CD8-positive, alpha-beta memory T cell (primary cell): Measurements from ENCODE around the gene MEN1. TPM values are rescaled to one million over a fixed set of nuclear protein-coding genes. Genes with fewer than 3 reads are reported as not detected.

Experiments used
- CTCF ChIA-PET: fragments of 350-600 bp; sonication (Branson Sonifier 250); formaldehyde crosslinking; loops from one replicate; lab custom pipeline; 2021; ENCODE audit warnings: antibody characterized with exemption; lab: Charles Lee
- POLR2A ChIA-PET: fragments of 350-600 bp; sonication (Branson Sonifier 250); formaldehyde crosslinking; loops from one replicate; lab custom pipeline; 2021; ENCODE audit warnings: antibody characterized with exemption; lab: Charles Lee
- DNase-seq, 5 donors: peaks; one replicate each; pipeline versions ENCODE4 v3.0.0 to v3.0.0-alpha.2; 2020 to 2022; ENCODE audit warnings: mixed read lengths in 1 of 5
- H3K27ac ChIP-seq: one replicate; pipeline ENCODE4 v1.7.0; 2013; ENCODE audit warnings: low read depth, mild to moderate bottlenecking, low read length, moderate library complexity
- H3K27me3 ChIP-seq: 2 replicates; pipeline ENCODE4 v1.7.0; 2013; ENCODE audit warnings: low read length, mild to moderate bottlenecking; ENCODE audit not compliant: insufficient read depth, poor library complexity, severe bottlenecking
- H3K36me3 ChIP-seq: 2 replicates; pipeline ENCODE4 v1.7.0; 2013; ENCODE audit warnings: mild to moderate bottlenecking, low read length, moderate library complexity; ENCODE audit not compliant: insufficient read depth
- H3K4me1 ChIP-seq: 2 replicates; pipeline ENCODE4 v1.7.0; 2013; ENCODE audit warnings: mild to moderate bottlenecking, low read length, moderate library complexity; ENCODE audit not compliant: insufficient read depth
- H3K4me3 ChIP-seq: 2 replicates; pipeline ENCODE4 v1.7.0; 2013; ENCODE audit warnings: mild to moderate bottlenecking, low read length
- H3K9me3 ChIP-seq: 2 replicates; pipeline ENCODE4 v1.7.0; 2013; ENCODE audit warnings: mild to moderate bottlenecking, low read length
- H3K27ac Mint-ChIP-seq, 8 donors: one replicate each; pipeline ENCODE4 v1.8.0; 2020 to 2021; ENCODE audit warnings: mixed read lengths in 8 of 8, mild to moderate bottlenecking in 6 of 8, inconsistent platforms in 3 of 8, moderate library complexity in 3 of 8
- H3K27me3 Mint-ChIP-seq, 2 donors: one replicate each; pipeline ENCODE4 v1.8.0; 2020 to 2021; ENCODE audit warnings: mixed read lengths in 2 of 2, mild to moderate bottlenecking in 1 of 2, moderate library complexity in 1 of 2
- H3K36me3 Mint-ChIP-seq, 3 donors: one replicate each; pipeline ENCODE4 v1.8.0; 2020 to 2021; ENCODE audit warnings: mixed read lengths in 3 of 3, inconsistent platforms in 1 of 3, mild to moderate bottlenecking in 1 of 3
- H3K4me1 Mint-ChIP-seq, 3 donors: one replicate each; pipeline ENCODE4 v1.8.0; 2020 to 2021; ENCODE audit warnings: mixed read lengths in 3 of 3, inconsistent platforms in 1 of 3, mild to moderate bottlenecking in 1 of 3
- H3K4me3 Mint-ChIP-seq, 7 donors: one replicate each; pipeline ENCODE4 v1.8.0; 2020 to 2021; ENCODE audit warnings: mixed read lengths in 7 of 7, mild to moderate bottlenecking in 6 of 7, moderate library complexity in 4 of 7, inconsistent platforms in 2 of 7
- H3K9me3 Mint-ChIP-seq, 5 donors: one replicate each; pipeline ENCODE4 v1.8.0; 2020 to 2022; ENCODE audit warnings: mixed read lengths in 5 of 5, mild to moderate bottlenecking in 3 of 5, moderate library complexity in 2 of 5, inconsistent platforms in 1 of 5
- polyA plus RNA-seq: library from polyadenylated mRNA; unstranded; fragments of 300-500 nt; fragmentation: Illumina TruSeq; gene quantifications from one replicate; pipeline ENCODE4 v1.2.3, GENCODE V29; 2021
- total RNA-seq, 2 experiments: library from RNA; stranded (reverse); gene quantifications; one replicate each; pipeline ENCODE4 v1.2.3, GENCODE V29; 2021

The MEN1 gene
- total and polyA plus RNA-seq, 3 experiments from 2014 or later: 45.0 to 47.7 (median 45.8) TPM

GRCh38 chr11:64791781-64792291 is 18.5 kb downstream of the MEN1 start:
- CTCF ChIA-PET: interaction anchor here (1.0 kb wide), 1 partner anchor 50 kb away, joined by 3 read pairs; no protein-coding TSS in a partner anchor
- H3K36me3 ChIP-seq: no peaks in the 10 kb centered on the region
- POLR2A ChIA-PET: interaction anchor here (0.9 to 1.1 kb wide), 3 partner anchors 10 to 47 kb away, joined by 3 to 4 read pairs (median 3); no protein-coding TSS in a partner anchor

DNA sequence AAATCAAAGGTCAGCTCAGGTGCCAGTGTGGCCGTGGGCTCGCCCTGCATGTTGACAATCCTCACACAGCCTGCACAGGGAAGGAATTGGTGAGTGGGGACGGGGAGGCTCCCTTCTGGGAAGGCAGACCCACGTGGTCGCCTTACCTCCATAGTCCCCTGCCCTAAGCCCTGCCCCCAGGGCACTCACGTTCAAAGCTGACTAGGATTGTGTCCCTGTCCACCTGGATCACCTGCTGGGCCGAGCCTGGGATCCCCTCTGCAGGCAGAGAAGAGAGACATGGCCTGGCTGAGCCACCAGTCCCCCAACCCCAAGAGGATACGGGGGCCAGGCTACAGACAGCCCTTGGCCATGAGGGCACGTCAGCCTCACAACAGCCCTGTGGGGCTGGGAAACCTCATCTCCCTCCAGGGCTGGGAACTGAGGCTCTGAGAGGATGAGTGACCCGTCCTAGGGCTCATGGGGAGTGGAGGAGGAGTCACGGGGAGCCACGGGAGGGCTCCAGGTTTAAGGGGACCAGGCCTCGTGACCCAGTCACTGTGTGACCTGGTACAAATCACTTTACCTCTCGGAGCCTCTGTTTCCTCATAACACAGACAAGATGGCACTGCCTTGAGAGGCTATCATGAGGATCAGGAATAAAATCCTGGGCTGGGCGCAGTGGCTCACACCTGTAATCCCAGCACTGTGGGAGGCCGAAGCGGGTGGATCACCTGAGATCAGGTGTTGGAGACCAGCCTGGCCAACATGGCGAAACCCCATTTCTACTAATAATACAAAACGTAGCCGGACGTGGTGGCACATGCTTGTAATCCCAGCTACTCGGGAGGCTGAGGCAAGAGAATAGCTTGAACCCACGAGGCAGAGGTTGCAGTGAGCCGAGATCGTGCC is 19.9 kb downstream of the MEN1 start:
- POLR2A ChIA-PET: no interaction called here
- Mint-ChIP-seq H3K27ac (peak overlapping the region in 1 of 8 donors; percentile 14), H3K4me3 (no peak overlapping the region), H3K9me3 (no peaks in the 10 kb centered on the region), H3K27me3 (peaks cover 0 to 1% of the 10 kb centered on the region in 2 donors), H3K36me3 (peaks cover 0 to 56% (median 8%) of the 10 kb centered on the region in 3 donors), H3K4me1 (peaks cover 11 to 18% (median 11%) of the 10 kb centered on the region in 3 donors)
- Histone ChIP-seq H3K36me3 (no peaks in the 10 kb centered on the region), H3K27me3 (no peaks in the 10 kb centered on the region), H3K4me3 (no peak overlapping the region), H3K27ac (no peak overlapping the region), H3K9me3 (no peaks in the 10 kb centered on the region), H3K4me1 (peaks cover 7% of the 10 kb centered on the region)
- CTCF ChIA-PET: no interaction called here
- DNase-seq: no peak

More at GRCh38 chr11:64791781-64792291, 18.5 kb downstream of the MEN1 start:
- no peaks in the 10 kb centered on the region for H3K9me3 Mint-ChIP-seq
- peaks cover 11 to 26% (median 14%) of the 10 kb centered on the region in 3 donors for H3K4me1 Mint-ChIP-seq
- Histone ChIP-seq H3K4me3 (no peak overlapping the region), H3K9me3 (no peaks in the 10 kb centered on the region), H3K4me1 (peaks cover 7% of the 10 kb centered on the region), H3K27me3 (no peaks in the 10 kb centered on the region), H3K27ac (no peak overlapping the region)
- DNase-seq: no peak
- peaks cover 0 to 68% (median 8%) of the 10 kb centered on the region in 3 donors for H3K36me3 Mint-ChIP-seq
- peaks cover 0 to 1% of the 10 kb centered on the region in 2 donors for H3K27me3 Mint-ChIP-seq
- no peak overlapping the region for H3K27ac Mint-ChIP-seq
- H3K4me3 Mint-ChIP-seq: no peak overlapping the region

DNA sequence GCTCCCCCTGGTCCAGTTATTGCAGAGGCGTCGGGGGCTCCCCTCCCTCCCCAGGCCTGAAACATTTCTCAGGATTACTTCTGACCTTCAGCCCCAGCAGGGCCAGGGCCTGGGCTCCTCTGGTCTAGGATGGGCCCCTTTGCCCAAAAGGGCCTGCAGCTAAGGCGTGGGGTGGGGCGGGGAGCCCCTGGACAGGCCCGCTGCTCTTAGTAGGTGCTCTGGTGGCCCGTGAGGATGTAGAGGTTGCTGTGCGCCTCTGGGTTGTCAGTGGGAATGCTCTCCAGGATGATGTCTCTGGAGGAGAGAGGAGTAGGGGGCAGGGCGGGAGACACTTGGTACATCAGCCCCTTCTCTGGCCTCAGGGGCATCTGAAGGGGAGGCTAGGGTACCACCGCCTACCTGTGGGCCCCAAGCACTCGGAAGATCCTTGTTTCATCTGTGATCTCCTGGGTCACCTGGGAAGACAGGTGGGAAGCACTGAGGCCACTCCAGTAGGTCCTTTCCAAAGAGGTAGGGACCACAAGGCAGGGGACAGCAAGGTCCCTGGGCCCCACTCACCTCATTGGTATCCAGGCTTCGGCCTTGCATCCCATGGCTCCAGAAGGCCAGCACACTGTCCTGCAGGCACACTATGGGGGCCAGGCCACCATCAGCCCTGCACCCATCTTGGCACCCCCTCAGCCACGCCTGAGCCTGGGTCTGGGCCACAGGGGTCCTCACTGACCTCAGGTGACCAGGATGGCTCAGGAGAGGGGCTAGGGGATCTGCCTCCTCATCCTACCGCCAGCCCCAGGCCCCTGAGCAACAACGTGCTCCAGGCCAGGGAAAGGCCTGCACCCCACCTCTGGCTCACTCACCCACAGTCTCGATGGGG is 20.8 kb downstream of the MEN1 start:
- ChIA-PET POLR2A (interaction anchor here (1.4 kb wide), 1 partner anchor 11 kb away, joined by 6 read pairs; the partner anchor contains the start of gene SF1), CTCF (interaction anchor here (1.5 kb wide), 1 partner anchor 104 kb away, joined by 3 read pairs; no protein-coding TSS in a partner anchor)
- Mint-ChIP-seq H3K36me3 (peaks cover 0 to 53% (median 8%) of the 10 kb centered on the region in 3 donors), H3K4me1 (peaks cover 7 to 14% (median 7%) of the 10 kb centered on the region in 3 donors), H3K27ac (peak overlapping the region in 1 of 8 donors; percentile 14), H3K9me3 (no peaks in the 10 kb centered on the region), H3K27me3 (peaks cover 0 to 1% of the 10 kb centered on the region in 2 donors), H3K4me3 (no peak overlapping the region)
- H3K27ac ChIP-seq: no peak overlapping the region
- peaks cover 7% of the 10 kb centered on the region for H3K4me1 ChIP-seq
- H3K36me3 ChIP-seq: no peaks in the 10 kb centered on the region
- no peaks in the 10 kb centered on the region for H3K9me3 ChIP-seq
- H3K4me3 ChIP-seq: no peak overlapping the region
- no peak for DNase-seq
- no peaks in the 10 kb centered on the region for H3K27me3 ChIP-seq

DNA sequence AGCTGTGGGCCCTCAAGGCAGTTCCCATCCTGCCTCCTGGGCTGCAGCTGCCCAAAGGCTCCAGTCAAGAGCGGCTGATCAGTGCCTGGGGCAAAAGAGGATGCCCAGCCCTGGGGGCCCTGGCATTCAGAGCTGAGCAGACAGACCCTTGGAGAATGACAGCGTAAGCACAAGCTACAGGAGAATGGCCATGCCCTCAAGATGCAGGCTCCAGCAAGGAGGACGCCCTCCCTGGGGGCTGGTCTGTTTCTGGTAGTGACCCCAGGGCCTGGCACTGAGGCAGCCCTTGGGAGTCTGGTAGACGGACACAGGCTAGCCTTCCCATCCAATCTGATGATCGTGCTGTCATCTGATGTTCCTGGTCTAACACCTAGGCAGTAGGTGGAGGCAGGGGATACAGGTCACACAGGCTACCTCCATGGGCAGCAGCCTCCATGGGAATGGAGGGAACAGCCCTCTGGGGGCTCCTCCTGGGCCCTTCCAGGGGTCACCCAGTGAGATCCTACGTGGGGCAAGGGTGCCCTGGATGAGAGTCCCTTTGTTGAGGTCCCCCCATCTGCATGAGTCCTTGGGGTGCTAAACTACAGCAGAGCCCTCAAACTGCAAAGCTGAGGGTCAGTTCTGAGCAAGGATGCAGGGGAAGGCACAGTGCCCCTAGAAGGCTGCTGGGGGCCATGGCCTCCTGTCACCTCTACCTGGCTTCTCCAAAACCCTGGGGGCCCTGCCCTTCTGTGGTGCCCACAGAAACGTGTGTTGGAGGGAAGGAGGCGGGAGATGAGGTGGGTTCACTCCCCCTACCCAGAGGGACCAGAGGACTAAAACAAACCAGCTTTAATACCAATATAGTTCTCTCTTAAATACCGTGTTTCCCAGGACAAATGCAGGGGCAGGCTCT is 21.8 kb downstream of the MEN1 start:
- POLR2A ChIA-PET: interaction anchor here (1.4 kb wide), 1 partner anchor 10 kb away, joined by 6 read pairs; the partner anchor contains the start of gene SF1
- peaks cover 0 to 46% (median 8%) of the 10 kb centered on the region in 3 donors for H3K36me3 Mint-ChIP-seq
- CTCF ChIA-PET: interaction anchor here (1.0 to 1.5 kb wide), 4 partner anchors 9 to 105 kb away, joined by 3 to 9 read pairs (median 4); partner anchors contain the start of gene SF1
- Histone ChIP-seq H3K36me3 (no peaks in the 10 kb centered on the region), H3K27me3 (no peaks in the 10 kb centered on the region), H3K4me3 (no peak overlapping the region), H3K27ac (no peak overlapping the region), H3K4me1 (peaks cover 7% of the 10 kb centered on the region), H3K9me3 (no peaks in the 10 kb centered on the region)
- no peak overlapping the region for H3K4me3 Mint-ChIP-seq
- peak overlapping the region in 2 of 8 donors; percentile 39 to 70 for H3K27ac Mint-ChIP-seq
- H3K9me3 Mint-ChIP-seq: no peaks in the 10 kb centered on the region
- no peak for DNase-seq
- H3K27me3 Mint-ChIP-seq: peaks cover 0 to 1% of the 10 kb centered on the region in 2 donors
- H3K4me1 Mint-ChIP-seq: peaks cover 5 to 6% (median 5%) of the 10 kb centered on the region in 3 donors

GRCh38 chr11:64787526-64788320 is 22.6 kb downstream of the MEN1 start:
- no peak overlapping the region for H3K4me3 Mint-ChIP-seq
- H3K9me3 ChIP-seq: no peaks in the 10 kb centered on the region
- ChIA-PET POLR2A (no interaction called here), CTCF (interaction anchor here (0.9 to 1.5 kb wide), 5 partner anchors 9 to 106 kb away, joined by 3 to 9 read pairs (median 4); partner anchors contain the start of gene SF1)
- H3K36me3 ChIP-seq: no peaks in the 10 kb centered on the region
- H3K27me3 ChIP-seq: no peaks in the 10 kb centered on the region
- H3K27ac ChIP-seq: no peak overlapping the region
- peaks cover 0 to 1% of the 10 kb centered on the region in 2 donors for H3K27me3 Mint-ChIP-seq
- H3K4me3 ChIP-seq: no peak overlapping the region
- peak overlapping the region in 5 of 8 donors; percentile 36 to 75 (median 50) for H3K27ac Mint-ChIP-seq
- peaks cover 7% of the 10 kb centered on the region for H3K4me1 ChIP-seq
- H3K36me3 Mint-ChIP-seq: peaks cover 0 to 41% (median 8%) of the 10 kb centered on the region in 3 donors
- DNase-seq: peak; percentile 30 to 70 (median 40)
- peaks cover 3 to 5% (median 4%) of the 10 kb centered on the region in 3 donors for H3K4me1 Mint-ChIP-seq
- no peaks in the 10 kb centered on the region for H3K9me3 Mint-ChIP-seq

- H3K4me3 Mint-ChIP-seq: no peak overlapping the region
- Histone ChIP-seq H3K9me3 (no peaks in the 10 kb centered on the region), H3K4me3 (no peak overlapping the region), H3K27ac (no peak overlapping the region), H3K4me1 (peaks cover 7% of the 10 kb centered on the region), H3K27me3 (no peaks in the 10 kb centered on the region), H3K36me3 (no peaks in the 10 kb centered on the region)
- peak in 1 of 5 donors; percentile 35 for DNase-seq
- POLR2A ChIA-PET: interaction anchor here (1.1 to 1.3 kb wide), 2 partner anchors 12 to 16 kb away, joined by 4 to 5 read pairs; partner anchors contain the start of gene MAP4K2
- H3K36me3 Mint-ChIP-seq: peaks cover 0 to 31% (median 4%) of the 10 kb centered on the region in 3 donors
- no peaks in the 10 kb centered on the region for H3K27me3 Mint-ChIP-seq
- peaks cover 3 to 6% (median 5%) of the 10 kb centered on the region in 3 donors for H3K4me1 Mint-ChIP-seq
- peak overlapping the region in 4 of 8 donors; percentile 2 to 45 (median 34) for H3K27ac Mint-ChIP-seq
- CTCF ChIA-PET: interaction anchor here (1.3 to 2.6 kb wide), 3 partner anchors 10 to 98 kb away, joined by 3 to 7 read pairs (median 3); no protein-coding TSS in a partner anchor
- no peaks in the 10 kb centered on the region for H3K9me3 Mint-ChIP-seq
Observed at GRCh38 chr11:64786308-64786707, 24.0 kb downstream of the MEN1 start.
